BLaER1 treated with 17β-estradiol and CSF1 and Interleukin-3, amounts not matched to agents 10 nM and 100 nM (cell line): ENCODE data around the gene AUTS2.

ENCODE experiments used
- H3K27ac ChIP-seq, 11 experiments: shearing (Covaris generic); formaldehyde crosslinking; 2 replicates each; pipeline ENCODE4 v1.8.1; 2022
- H3K27me3 ChIP-seq, 11 experiments: shearing (Covaris generic); formaldehyde crosslinking; 2 replicates each; pipeline ENCODE4 v1.8.1; 2022
- H3K36me3 ChIP-seq, 11 experiments: shearing (Covaris generic); formaldehyde crosslinking; 2 replicates each; pipeline ENCODE4 v1.8.1; 2022
- H3K4me1 ChIP-seq, 10 experiments: shearing (Covaris generic); formaldehyde crosslinking; 2 replicates each; pipeline ENCODE4 v1.8.1; 2022
- H3K4me2 ChIP-seq, 11 experiments: shearing (Covaris generic); formaldehyde crosslinking; 2 replicates each; pipeline ENCODE4 v1.8.1; 2022
- H3K4me3 ChIP-seq, 10 experiments: shearing (Covaris generic); formaldehyde crosslinking; 2 replicates each; pipeline ENCODE4 v1.8.1; 2022
- H3K9ac ChIP-seq, 11 experiments: shearing (Covaris generic); formaldehyde crosslinking; 2 replicates each; pipeline ENCODE4 v1.8.1; 2022
- H3K9me3 ChIP-seq, 11 experiments: shearing (Covaris generic); formaldehyde crosslinking; replicated peaks in 1 of 11; 2 replicates each; pipeline ENCODE4 v1.8.1; 2022
- H4K20me1 ChIP-seq, 11 experiments: shearing (Covaris generic); formaldehyde crosslinking; 2 replicates each; pipeline ENCODE4 v1.8.1; 2022
- Cebpa-rat ChIP-seq, 11 experiments: shearing (Covaris generic); IDR thresholded peaks; 2 replicates each; pipeline ENCODE4 v1.8.1; 2022

Gene AUTS2

DNA sequence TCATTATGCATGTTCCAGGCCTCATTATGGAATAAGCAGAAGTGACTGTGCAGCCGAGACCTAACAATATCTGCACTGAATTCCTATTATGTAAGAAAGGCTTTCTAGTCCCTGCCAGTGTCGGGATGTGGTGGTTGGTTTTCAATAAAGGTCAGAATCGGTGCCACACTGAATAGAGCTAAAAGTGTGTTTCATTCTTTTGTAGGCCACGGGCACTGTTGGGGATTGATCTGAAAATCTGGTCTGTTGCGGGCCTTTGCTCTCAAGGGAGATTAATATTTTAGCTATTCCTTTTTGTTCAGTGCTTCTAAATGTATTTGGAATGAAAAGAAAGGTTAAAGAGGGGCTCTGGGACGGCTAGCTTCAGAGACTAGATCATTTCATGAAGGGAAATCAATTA lies 974.3 kb downstream of the AUTS2 start:
- Histone ChIP-seq H3K9me3 (peaks cover 0 to 17% (median 5%) of the 10 kb centered on the region in 11 experiments; a peak in 8 of 22 replicates), H3K4me3 (no peak overlapping the region), H3K27ac (no peak overlapping the region), H3K36me3 (peaks cover 0 to 28% (median 14%) of the 10 kb centered on the region in 11 experiments; a peak in 9 of 22 replicates), H3K9ac (no peak overlapping the region), H3K4me1 (peaks cover 7 to 74% (median 50%) of the 10 kb centered on the region in 10 experiments; a peak in 18 of 20 replicates), H3K27me3 (no peaks in the 10 kb centered on the region), H4K20me1 (no peaks in the 10 kb centered on the region), H3K4me2 (no peak overlapping the region)
- TF ChIP-seq Cebpa-rat (IDR thresholded peaks at IDR 0.05): no peak

DNA sequence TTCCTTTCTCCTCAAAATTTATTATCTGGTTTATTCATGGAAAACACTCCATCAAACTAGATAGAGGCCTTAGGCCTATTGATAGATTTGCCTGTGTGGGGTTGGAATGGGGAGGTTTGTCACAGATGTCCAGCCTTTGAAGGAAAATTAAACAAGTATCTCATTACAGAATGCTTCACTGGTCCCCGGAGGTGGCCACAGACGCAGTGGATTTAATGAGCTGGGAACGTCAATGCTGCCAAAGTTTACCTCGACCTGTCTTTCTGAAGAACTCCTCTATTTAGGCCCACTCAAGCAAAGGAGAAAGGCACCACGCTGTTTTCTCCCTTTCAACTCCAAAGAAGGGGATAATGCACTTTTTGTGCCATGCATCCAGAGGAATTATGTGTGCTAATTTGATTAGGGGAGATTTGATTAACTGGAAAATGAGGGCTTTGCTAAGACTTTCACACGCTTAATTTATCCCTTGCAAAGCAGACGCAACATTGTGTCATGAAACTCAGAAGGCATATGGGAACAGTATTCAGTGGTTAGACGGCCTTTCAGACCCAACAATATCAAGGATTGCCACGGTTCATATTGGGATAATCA lies 974.9 kb downstream of the AUTS2 start:
- Histone ChIP-seq H3K27ac (no peak overlapping the region), H4K20me1 (no peaks in the 10 kb centered on the region), H3K27me3 (no peaks in the 10 kb centered on the region), H3K36me3 (peaks cover 0 to 28% (median 14%) of the 10 kb centered on the region in 11 experiments; a peak in 9 of 22 replicates), H3K9ac (no peak overlapping the region), H3K4me1 (peaks cover 7 to 68% (median 47%) of the 10 kb centered on the region in 10 experiments; a peak in 18 of 20 replicates), H3K4me3 (no peak overlapping the region), H3K4me2 (no peak overlapping the region), H3K9me3 (peaks cover 0 to 22% (median 9%) of the 10 kb centered on the region in 11 experiments; a peak in 11 of 22 replicates)
- TF ChIP-seq Cebpa-rat (IDR thresholded peaks at IDR 0.05): no peak

DNA sequence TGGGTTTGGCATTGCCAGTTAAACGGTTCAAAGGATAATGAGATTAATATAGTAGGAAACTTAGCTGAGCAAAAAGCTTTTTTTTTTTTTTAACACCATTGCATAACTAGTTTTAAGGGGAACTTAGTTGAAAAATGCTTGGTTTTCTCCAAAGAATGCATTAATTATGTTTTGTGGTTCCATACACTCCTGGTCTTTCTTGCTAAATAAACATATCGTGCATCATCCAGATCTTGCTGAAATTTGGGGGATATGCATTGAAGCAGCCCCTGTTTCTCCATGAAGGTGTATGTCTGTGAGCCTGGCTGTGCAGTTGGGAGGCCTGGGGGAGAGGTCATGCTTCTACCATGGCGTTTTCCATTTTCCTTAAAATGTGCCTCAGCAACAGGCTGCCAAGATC lies 975.4 kb downstream of the AUTS2 start:
- Histone ChIP-seq H3K27ac (no peak overlapping the region), H3K36me3 (peaks cover 0 to 28% (median 14%) of the 10 kb centered on the region in 11 experiments; a peak in 9 of 22 replicates), H3K9ac (no peak overlapping the region), H3K4me1 (peaks cover 7 to 63% (median 41%) of the 10 kb centered on the region in 10 experiments; a peak in 18 of 20 replicates), H3K4me3 (no peak overlapping the region), H3K4me2 (peak overlapping the region in 4 of 11 experiments; percentile 36 to 62 (median 52); a peak in 1 of 22 replicates), H4K20me1 (no peaks in the 10 kb centered on the region), H3K27me3 (no peaks in the 10 kb centered on the region), H3K9me3 (peaks cover 0 to 26% (median 10%) of the 10 kb centered on the region in 11 experiments; a peak in 11 of 22 replicates)
- TF ChIP-seq Cebpa-rat (IDR thresholded peaks at IDR 0.05): no peak

DNA sequence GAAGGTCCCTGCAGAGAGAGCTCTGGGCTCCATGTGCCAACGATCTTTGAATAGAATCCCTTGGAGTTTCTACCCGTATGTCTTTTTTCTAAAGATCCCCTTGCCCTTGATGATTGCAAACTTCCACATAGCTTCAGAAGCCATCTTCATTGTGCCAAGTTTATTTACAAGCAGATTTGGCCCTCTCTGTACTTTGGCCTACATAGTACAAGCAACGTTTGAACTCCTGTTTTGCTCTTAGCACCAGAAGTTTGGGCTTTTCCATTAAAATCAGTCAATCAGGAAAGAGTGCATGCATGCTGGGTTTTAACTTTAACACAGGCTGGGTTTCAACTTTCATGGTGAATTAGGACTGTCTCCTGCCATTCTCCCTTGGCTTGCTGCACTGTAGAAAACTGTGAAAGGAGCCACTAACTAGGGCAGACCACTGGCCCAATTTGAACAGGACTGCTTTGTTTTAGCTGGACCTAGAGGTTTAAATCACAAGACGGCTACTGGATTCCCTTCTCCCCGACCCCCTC lies 976.1 kb downstream of the AUTS2 start:
- Histone ChIP-seq H3K27me3 (no peaks in the 10 kb centered on the region), H3K4me1 (peaks cover 4 to 58% (median 36%) of the 10 kb centered on the region in 10 experiments; a peak in 19 of 20 replicates), H3K27ac (no peak overlapping the region), H3K9ac (no peak overlapping the region), H3K4me2 (peak overlapping the region in 9 of 11 experiments; percentile 18 to 62 (median 37); a peak in 13 of 22 replicates), H3K36me3 (peaks cover 0 to 28% (median 14%) of the 10 kb centered on the region in 11 experiments; a peak in 9 of 22 replicates), H3K9me3 (peaks cover 0 to 28% (median 10%) of the 10 kb centered on the region in 11 experiments; a peak in 11 of 22 replicates), H4K20me1 (no peaks in the 10 kb centered on the region), H3K4me3 (no peak overlapping the region)
- TF ChIP-seq Cebpa-rat (IDR thresholded peaks at IDR 0.05): no peak

DNA sequence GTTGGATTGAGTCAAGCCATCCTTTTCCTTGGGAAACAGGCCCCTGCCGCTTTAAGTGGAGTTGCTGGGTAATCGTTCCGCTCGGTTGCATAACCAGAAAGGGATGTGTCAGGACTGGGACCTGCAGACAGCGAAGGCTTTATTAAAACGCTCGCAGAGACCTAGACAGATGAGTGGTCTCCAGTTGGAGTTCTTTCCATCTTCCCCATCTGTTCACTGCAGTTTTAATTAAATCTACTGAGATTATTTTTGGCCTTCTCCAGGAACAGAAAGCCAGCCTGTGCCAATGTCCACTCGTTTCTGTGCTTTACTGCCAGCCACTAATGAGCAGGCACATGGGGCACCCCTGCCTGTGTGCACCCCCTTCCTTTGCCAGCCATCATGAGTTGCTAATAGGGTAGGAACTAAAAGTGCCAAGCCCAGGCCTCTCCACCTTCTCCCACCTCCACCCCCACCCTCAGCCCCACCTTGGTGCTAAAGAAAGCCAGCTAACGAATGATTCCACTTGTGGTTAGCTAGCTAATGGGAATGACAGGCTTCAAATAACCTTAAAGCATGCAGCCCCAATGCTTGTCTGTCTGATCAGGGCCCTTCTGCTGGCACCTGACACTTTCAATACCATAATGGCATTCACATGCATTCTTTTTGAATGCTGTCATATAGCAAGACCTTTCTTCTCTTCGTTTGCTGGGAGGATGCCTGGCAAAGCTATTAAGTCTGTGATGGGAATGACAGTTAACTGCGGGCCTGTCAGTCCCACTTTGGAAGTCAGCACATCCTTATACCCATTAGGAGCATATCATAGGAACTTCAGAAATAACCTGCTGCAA lies 976.9 kb downstream of the AUTS2 start:
- no peak overlapping the region for H3K9ac ChIP-seq
- no peak overlapping the region for H3K4me3 ChIP-seq
- peak overlapping the region in 9 of 11 experiments; percentile 18 to 62 (median 37); a peak in 14 of 22 replicates for H3K4me2 ChIP-seq
- no peak overlapping the region for H3K27ac ChIP-seq
- H4K20me1 ChIP-seq: no peaks in the 10 kb centered on the region
- H3K27me3 ChIP-seq: no peaks in the 10 kb centered on the region
- H3K9me3 ChIP-seq: peaks cover 0 to 28% (median 10%) of the 10 kb centered on the region in 11 experiments; a peak in 11 of 22 replicates
- H3K4me1 ChIP-seq: peaks cover 8 to 57% (median 36%) of the 10 kb centered on the region in 10 experiments
- TF ChIP-seq Cebpa-rat (IDR thresholded peaks at IDR 0.05): no peak
- H3K36me3 ChIP-seq: peaks cover 0 to 31% (median 16%) of the 10 kb centered on the region in 11 experiments; a peak in 11 of 22 replicates

DNA sequence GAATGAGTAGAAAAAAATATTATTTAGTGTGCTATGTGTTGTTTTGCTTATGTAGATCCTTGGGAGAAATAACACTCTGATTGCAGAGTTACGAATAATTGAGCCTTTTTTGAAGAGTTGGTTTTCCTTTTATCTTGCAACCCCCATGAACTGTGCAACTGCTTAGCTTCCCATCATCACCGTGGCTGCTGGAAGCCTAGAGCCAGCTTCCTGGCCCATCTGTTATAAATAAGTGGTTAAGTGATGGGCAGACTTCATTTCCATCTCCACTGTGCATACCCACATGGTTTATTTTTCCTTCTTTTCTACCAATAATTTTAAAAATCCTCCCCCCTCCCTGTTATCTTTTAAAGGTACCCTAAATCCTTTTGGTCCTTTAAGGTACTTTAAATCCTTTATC lies 978.8 kb downstream of the AUTS2 start:
- TF ChIP-seq Cebpa-rat (IDR thresholded peaks at IDR 0.05): no peak
- no peaks in the 10 kb centered on the region for H3K27me3 ChIP-seq
- 0 out of 22 replicates have a peak overlapping the region, but pooled peaks of 1 of the 11 experiments have one; percentile 31 for H3K4me2 ChIP-seq
- H3K27ac ChIP-seq: no peak overlapping the region
- no peak overlapping the region for H3K4me3 ChIP-seq
- H3K4me1 ChIP-seq: peaks cover 10 to 41% (median 21%) of the 10 kb centered on the region in 10 experiments
- no peak overlapping the region for H3K9ac ChIP-seq
- peaks cover 0 to 32% (median 16%) of the 10 kb centered on the region in 11 experiments; a peak in 12 of 22 replicates for H3K36me3 ChIP-seq
- peaks cover 0 to 28% (median 10%) of the 10 kb centered on the region in 11 experiments; a peak in 11 of 22 replicates for H3K9me3 ChIP-seq
- no peaks in the 10 kb centered on the region for H4K20me1 ChIP-seq

DNA sequence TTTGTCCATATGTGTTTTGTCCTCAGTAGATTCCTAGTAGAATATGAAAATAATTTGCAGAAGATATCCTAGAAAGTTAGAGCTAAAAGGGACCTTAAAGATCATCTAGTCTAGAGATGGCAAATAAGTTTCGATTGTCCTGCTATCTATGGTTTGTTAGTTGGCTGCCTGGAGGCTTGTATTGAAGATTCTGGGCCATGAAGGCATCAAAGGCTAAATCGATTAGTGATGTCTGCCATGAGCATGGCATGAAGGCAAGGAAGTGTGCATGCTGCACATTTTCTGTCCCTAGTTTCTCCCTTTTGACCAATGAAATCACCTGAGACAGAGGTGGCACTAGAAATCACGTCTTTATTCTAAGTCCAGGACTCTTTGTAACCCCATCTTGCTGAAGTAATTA lies 979.9 kb downstream of the AUTS2 start:
- peaks cover 10 to 48% (median 23%) of the 10 kb centered on the region in 10 experiments for H3K4me1 ChIP-seq
- no peak overlapping the region for H3K4me3 ChIP-seq
- no peak overlapping the region for H3K27ac ChIP-seq
- H3K9me3 ChIP-seq: peaks cover 0 to 27% (median 9%) of the 10 kb centered on the region in 11 experiments; a peak in 11 of 22 replicates
- no peak overlapping the region for H3K4me2 ChIP-seq
- H3K36me3 ChIP-seq: peaks cover 0 to 29% (median 10%) of the 10 kb centered on the region in 11 experiments; a peak in 12 of 22 replicates
- no peak for TF ChIP-seq Cebpa-rat (IDR thresholded peaks at IDR 0.05)
- no peak overlapping the region for H3K9ac ChIP-seq
- no peaks in the 10 kb centered on the region for H3K27me3 ChIP-seq
- H4K20me1 ChIP-seq: no peaks in the 10 kb centered on the region

DNA sequence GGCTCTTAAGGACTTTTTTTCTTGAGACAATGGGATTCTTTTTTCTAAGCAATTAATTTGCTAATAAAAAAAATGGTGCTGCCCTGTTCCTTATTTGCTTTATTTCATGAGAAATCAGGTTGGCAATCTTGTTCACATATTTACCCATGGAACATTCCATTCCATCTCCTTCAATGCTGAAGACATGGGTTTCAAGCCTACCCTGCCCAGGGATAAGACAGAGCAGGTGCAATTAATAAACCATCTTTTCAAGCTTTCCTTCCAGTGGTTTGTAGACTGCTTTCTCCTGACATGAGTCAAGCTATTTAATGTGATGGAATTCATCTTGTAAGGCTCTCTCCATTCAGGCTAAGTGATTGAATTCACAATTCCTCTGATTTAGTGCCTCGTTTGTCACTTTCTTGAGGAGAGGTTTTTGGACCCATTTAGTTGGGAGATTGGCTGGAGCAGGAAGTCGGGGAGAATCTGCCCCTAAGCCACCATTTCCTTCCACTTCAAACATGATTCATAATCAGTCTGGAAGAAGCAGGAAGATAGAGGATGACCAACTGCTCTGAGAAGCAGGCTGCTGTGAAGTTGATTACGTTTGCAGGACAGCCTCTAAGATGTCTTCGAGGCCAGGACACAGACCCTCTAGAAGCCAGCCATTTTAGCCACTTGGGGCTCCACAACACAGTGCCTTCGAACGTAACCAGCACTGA lies 981.3 kb downstream of the AUTS2 start:
- no peaks in the 10 kb centered on the region for H4K20me1 ChIP-seq
- no peak overlapping the region for H3K27ac ChIP-seq
- H3K9ac ChIP-seq: no peak overlapping the region
- H3K4me1 ChIP-seq: peaks cover 10 to 45% (median 24%) of the 10 kb centered on the region in 10 experiments
- H3K4me3 ChIP-seq: no peak overlapping the region
- no peak for TF ChIP-seq Cebpa-rat (IDR thresholded peaks at IDR 0.05)
- no peaks in the 10 kb centered on the region for H3K27me3 ChIP-seq
- peaks cover 0 to 19% (median 4%) of the 10 kb centered on the region in 11 experiments; a peak in 5 of 22 replicates for H3K36me3 ChIP-seq
- peaks cover 0 to 23% (median 6%) of the 10 kb centered on the region in 11 experiments; a peak in 10 of 22 replicates for H3K9me3 ChIP-seq
- H3K4me2 ChIP-seq: peak overlapping the region in 10 of 11 experiments; percentile 17 to 59 (median 44); a peak in 18 of 22 replicates
